ENCODE measurements around the gene OR4Q3. TPM values are rescaled to one million over a fixed set of nuclear protein-coding genes. Genes with fewer than 3 reads are reported as not detected.
"Not testable (repeated sequence)": the region's sequence is repeated elsewhere in the genome, so short reads cannot be mapped to it uniquely, and the experiment has no call there.

The OR4Q3 gene
- total RNA-seq, 1 donor = not detected

- Histone ChIP-seq H3K79me2 (ENCODE audit: insufficient read depth, low read length) (no peaks in the 10 kb centered on the region), H3K36me3 (ENCODE audit: insufficient read depth, low read length) (no peaks in the 10 kb centered on the region), H3K27me3 (ENCODE audit: insufficient read depth, low read length) (no peaks in the 10 kb centered on the region), H3K9me3 (ENCODE audit: low read depth, low read length) (peaks cover 16% of the 10 kb centered on the region), H3K4me3 (ENCODE audit: insufficient read depth, low read length) (no peak overlapping the region), H2AFZ (ENCODE audit: low read length) (no peak overlapping the region), H4K20me1 (ENCODE audit: insufficient read depth, low read length) (no peaks in the 10 kb centered on the region), H3K4me1 (ENCODE audit: insufficient read depth, low read length) (no peaks in the 10 kb centered on the region), H3K4me2 (ENCODE audit: insufficient read depth, low read length) (no peak overlapping the region), H3K27ac (ENCODE audit: low read depth, low read length) (no peak overlapping the region)
- no peak for TF ChIP-seq CTCF (IDR thresholded peaks at IDR 0.05; ENCODE audit: extremely low read depth, low read depth, low read length)
- no peak for DNase-seq (ENCODE audit: insufficient read length, low spot score, missing footprints)
These were observed 32.2 kb downstream of the OR4Q3 start for GRCh38 chr14:19775587-19775986.

- H2AFZ ChIP-seq (ENCODE audit: low read length); H3K9me3 ChIP-seq (ENCODE audit: low read depth, low read length); H3K27ac ChIP-seq (ENCODE audit: low read depth, low read length); H3K36me3 ChIP-seq (ENCODE audit: insufficient read depth, low read length); H4K20me1 ChIP-seq (ENCODE audit: insufficient read depth, low read length); H3K4me1 ChIP-seq (ENCODE audit: insufficient read depth, low read length); H3K4me3 ChIP-seq (ENCODE audit: insufficient read depth, low read length); H3K4me2 ChIP-seq (ENCODE audit: insufficient read depth, low read length); H3K79me2 ChIP-seq (ENCODE audit: insufficient read depth, low read length); DNase-seq (ENCODE audit: insufficient read length, low spot score, missing footprints); H3K27me3 ChIP-seq (ENCODE audit: insufficient read depth, low read length): not testable (repeated sequence)
These were observed 42.5 kb downstream of the OR4Q3 start for GRCh38 chr14:19785848-19786247.

- H3K79me2 ChIP-seq (ENCODE audit: insufficient read depth, low read length); H4K20me1 ChIP-seq (ENCODE audit: insufficient read depth, low read length); H3K27me3 ChIP-seq (ENCODE audit: insufficient read depth, low read length); H3K9me3 ChIP-seq (ENCODE audit: low read depth, low read length); H3K4me1 ChIP-seq (ENCODE audit: insufficient read depth, low read length); H3K4me3 ChIP-seq (ENCODE audit: insufficient read depth, low read length); H3K27ac ChIP-seq (ENCODE audit: low read depth, low read length); DNase-seq (ENCODE audit: insufficient read length, low spot score, missing footprints); H3K4me2 ChIP-seq (ENCODE audit: insufficient read depth, low read length); H2AFZ ChIP-seq (ENCODE audit: low read length); H3K36me3 ChIP-seq (ENCODE audit: insufficient read depth, low read length): not testable (repeated sequence)
These were observed 43.9 kb downstream of the OR4Q3 start for GRCh38 chr14:19787318-19787717.

- H4K20me1 ChIP-seq (ENCODE audit: insufficient read depth, low read length); H3K27me3 ChIP-seq (ENCODE audit: insufficient read depth, low read length); H3K4me1 ChIP-seq (ENCODE audit: insufficient read depth, low read length); H3K4me2 ChIP-seq (ENCODE audit: insufficient read depth, low read length); H3K27ac ChIP-seq (ENCODE audit: low read depth, low read length); H3K79me2 ChIP-seq (ENCODE audit: insufficient read depth, low read length); H3K4me3 ChIP-seq (ENCODE audit: insufficient read depth, low read length); H2AFZ ChIP-seq (ENCODE audit: low read length); H3K9me3 ChIP-seq (ENCODE audit: low read depth, low read length); H3K36me3 ChIP-seq (ENCODE audit: insufficient read depth, low read length); DNase-seq (ENCODE audit: insufficient read length, low spot score, missing footprints): not testable (repeated sequence)
These were observed 44.8 kb downstream of the OR4Q3 start for GRCh38 chr14:19788150-19788549.

- not testable (repeated sequence) for DNase-seq (ENCODE audit: insufficient read length, low spot score, missing footprints); H3K4me3 ChIP-seq (ENCODE audit: insufficient read depth, low read length); H3K4me1 ChIP-seq (ENCODE audit: insufficient read depth, low read length); H3K36me3 ChIP-seq (ENCODE audit: insufficient read depth, low read length); H3K27ac ChIP-seq (ENCODE audit: low read depth, low read length); H2AFZ ChIP-seq (ENCODE audit: low read length); H3K79me2 ChIP-seq (ENCODE audit: insufficient read depth, low read length); H3K9me3 ChIP-seq (ENCODE audit: low read depth, low read length); H3K27me3 ChIP-seq (ENCODE audit: insufficient read depth, low read length); H4K20me1 ChIP-seq (ENCODE audit: insufficient read depth, low read length); H3K4me2 ChIP-seq (ENCODE audit: insufficient read depth, low read length)
These were observed 53.2 kb downstream of the OR4Q3 start for GRCh38 chr14:19796520-19797108.

Small RNA genes lying within 50 kb of the gene (small RNA-seq; reads per million reads assigned to genes)
- gene AL512310.1 = not detected

Other genes starting within 250 kb of the OR4Q3 start
- 0.29 TPM in 1 of 2 replicates, not detected in the other for gene OR11H2, start 29.7 kb upstream of the OR4Q3 start, total RNA-seq
- gene OR4M1, start 29.9 kb downstream of the OR4Q3 start, total RNA-seq = not detected in 2 replicates
- gene OR4N2, start 60.2 kb downstream of the OR4Q3 start, total RNA-seq = under 0.01 TPM in 1 of 2 replicates, not detected in the other
- not detected in 2 replicates for gene OR4K2, start 131.6 kb downstream of the OR4Q3 start, total RNA-seq
- not detected in 2 replicates for gene OR4K5, start 177.0 kb downstream of the OR4Q3 start, total RNA-seq
- not detected in 2 replicates for gene OR4K1, start 187.3 kb downstream of the OR4Q3 start, total RNA-seq
- gene OR4K15, start 232.0 kb downstream of the OR4Q3 start, total RNA-seq = not detected in 2 replicates